ENCODE data around the gene CABP7. TPM values are rescaled to one million over a fixed set of nuclear protein-coding genes. Genes with fewer than 3 reads are reported as not detected.

The CABP7 gene
- total RNA-seq, 1 donor from 2014 or later, result not detected

DNA sequence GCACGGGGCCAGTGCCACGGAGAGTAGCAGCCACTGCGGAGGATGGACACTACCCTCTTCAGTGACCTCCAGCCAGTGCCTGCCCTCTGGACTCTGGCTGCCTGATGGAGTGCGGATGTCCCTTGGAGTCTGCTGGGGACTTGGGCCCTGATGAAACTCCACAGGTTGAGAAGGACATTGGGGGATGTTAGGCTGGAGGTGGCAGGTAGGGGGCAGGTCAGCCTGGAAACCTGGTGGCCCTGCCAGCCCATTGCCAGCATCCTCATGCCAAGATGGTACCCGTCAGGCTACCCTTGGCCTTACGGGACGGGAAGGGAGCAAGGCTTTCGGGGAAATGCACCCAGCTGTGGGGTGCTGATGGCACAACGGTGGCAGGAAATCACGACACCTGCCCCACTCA, 4.0 kb downstream of the CABP7 start:
- no peak for ATAC-seq

DNA sequence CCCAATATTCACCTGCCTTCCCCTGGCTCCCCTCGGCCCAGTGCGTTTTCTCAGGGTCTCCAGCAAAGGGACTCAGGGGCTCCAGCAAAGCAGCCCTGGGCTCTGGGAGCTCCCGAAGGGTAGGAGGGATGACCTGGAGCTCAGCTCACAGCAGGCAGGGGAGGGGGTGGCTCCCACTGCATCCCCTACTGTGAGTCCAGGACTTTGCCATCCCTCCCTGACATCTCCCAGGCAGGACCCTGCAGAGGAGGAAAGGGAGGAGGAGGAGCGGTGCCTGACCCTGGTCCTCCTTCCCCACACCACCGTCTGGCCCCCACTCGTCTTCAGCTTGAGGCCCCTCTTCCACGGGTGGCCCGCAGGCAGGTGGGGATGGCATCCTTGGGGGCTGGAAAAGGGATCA, 5.0 kb downstream of the CABP7 start:
- no peak for ATAC-seq

DNA sequence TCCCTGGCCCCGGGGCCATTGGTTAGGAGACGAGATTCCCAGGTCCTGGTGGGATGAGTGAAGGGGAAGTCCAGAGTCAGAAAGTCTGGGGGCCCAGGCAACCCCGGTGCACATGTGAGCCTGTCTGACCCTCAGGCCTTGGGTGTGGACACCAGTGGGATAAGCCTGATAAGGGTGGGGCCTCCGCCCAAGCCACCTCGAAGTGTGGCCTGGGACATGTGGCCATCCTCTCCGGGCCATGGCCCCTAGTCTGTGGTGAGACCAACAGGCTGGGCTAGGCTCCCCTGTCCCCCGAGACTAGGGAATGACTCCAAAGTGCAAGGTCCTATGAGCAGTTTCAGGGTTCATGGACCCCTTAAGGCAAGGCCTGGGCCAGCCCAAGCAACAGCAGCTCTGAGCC, 6.3 kb downstream of the CABP7 start:
- no peak for ATAC-seq

DNA sequence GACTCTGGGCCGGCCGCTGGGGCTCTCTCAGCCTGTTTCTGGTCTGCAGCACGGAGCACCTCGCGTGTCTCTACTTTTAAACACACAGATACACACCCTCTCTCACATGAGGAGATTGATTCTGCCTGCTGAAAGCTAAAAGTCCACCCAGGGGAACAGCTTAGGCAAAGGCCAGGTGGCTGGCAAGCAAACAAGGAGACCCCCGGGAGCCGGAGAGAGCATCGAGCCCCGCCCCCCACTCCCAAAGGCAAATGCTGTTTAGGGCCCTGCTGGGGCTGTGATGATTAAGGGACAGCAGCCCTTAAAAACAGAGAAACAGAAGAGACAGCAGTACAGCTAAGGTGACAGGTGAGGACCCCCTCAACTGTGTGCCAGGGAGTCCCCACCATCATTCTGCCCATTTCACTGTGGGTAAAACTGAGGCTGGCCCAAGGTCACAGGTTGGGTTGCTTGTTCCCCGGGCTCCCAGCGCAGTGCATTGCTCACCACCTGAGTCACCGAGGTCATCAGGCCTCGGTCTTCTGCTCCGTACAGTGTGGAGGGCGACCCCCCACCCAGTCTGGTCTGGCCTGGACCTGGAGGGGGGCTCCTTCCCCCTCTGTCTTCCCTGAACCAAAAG, 6.8 kb downstream of the CABP7 start:
- no peak for ATAC-seq

DNA sequence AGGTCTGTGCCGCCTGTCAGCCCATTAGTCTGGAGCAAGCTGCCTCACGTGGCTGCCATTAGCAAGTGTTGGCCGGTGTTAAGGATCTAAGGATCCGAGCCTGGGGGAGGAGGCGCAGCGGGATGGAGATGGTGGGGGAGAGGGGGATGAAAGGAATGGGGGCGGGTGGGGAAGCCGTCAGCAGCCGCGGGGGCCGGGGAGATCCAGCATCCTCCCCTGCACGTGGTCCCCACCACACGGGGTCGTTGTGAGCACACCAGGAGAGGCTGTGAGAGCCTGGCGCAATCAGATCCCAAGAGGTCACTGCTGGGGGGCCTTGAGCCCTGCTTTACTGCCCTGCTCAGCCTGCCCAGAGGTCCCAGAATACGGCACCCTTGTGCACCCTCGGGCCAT, 7.3 kb downstream of the CABP7 start:
- ATAC-seq, result no peak

DNA sequence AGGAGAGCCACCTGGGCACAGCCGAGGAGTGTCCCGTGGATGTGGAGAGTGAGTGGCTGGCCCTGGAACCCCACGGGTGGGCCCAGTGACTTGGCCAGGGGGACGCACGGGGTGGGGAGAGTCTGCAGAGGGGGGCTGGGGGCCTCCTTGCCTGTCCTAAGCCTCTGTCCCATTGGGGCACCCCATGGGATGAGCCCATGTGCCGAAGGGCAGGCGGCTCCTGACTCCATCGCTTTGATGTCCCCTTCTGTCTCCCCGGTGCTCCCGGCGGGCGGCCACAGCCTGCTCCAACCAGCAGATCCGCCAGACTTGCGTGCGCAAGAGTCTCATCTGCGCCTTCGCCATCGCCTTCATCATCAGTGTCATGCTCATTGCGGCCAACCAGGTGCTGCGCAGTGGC, 9.4 kb downstream of the CABP7 start:
- ATAC-seq, result no peak

DNA sequence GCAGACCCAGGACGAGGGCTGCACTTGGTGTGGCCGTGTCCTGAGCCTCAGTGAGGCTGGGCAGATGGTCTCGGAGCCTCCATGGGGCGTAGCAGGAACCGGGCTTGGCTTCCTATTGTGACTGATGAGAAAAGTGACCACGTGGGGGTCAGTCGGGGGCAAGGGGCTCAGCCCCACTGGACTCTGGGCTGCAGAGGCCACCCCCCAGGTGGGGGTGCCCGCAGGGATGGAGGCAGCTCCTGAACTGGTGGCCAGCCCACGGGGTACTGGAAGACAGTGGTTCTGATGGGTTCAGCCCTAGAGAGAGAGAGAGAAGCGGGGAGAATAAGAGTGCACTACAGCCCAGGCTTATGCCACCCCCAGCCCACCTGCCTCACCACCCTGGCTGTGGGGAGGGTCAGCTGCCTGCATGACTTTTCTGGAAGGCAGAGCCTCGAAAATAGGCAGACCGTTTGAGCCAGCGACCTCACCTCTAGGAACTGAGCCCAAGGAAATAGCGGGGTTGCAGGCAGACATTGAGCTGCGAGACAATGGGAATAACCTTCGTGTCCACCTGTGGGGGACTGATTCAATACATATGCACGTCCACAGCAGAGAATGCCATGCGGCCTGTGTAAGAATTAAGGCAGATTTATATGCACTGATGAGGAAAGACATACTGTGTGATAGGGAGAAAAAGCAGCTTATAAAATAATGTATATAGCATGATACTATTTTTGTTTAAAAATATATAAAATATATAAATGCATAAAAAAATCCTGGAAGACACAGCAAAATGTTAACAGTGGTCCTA, 11.5 kb downstream of the CABP7 start:
- ATAC-seq, result no peak

DNA sequence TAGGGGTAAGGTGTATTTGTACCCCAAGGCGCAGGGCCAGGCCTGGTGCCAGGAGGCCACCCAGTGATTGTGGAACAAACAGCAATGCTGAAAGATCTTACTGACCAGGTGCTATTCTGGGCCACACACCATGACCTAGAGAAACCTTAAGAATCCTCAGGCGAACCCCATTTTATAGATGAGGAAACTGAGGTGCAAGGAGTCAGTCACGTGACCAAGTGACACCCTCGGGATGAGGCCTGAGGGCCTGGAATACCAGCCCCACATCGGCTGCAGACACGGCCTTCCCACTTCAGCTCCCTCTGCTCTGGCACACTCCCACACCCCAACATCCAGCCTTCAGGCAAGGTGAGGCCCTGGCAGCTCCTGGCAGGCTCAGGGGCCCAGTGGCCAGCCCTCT, 13.1 kb downstream of the CABP7 start:
- peak; percentile 2 for ATAC-seq

DNA sequence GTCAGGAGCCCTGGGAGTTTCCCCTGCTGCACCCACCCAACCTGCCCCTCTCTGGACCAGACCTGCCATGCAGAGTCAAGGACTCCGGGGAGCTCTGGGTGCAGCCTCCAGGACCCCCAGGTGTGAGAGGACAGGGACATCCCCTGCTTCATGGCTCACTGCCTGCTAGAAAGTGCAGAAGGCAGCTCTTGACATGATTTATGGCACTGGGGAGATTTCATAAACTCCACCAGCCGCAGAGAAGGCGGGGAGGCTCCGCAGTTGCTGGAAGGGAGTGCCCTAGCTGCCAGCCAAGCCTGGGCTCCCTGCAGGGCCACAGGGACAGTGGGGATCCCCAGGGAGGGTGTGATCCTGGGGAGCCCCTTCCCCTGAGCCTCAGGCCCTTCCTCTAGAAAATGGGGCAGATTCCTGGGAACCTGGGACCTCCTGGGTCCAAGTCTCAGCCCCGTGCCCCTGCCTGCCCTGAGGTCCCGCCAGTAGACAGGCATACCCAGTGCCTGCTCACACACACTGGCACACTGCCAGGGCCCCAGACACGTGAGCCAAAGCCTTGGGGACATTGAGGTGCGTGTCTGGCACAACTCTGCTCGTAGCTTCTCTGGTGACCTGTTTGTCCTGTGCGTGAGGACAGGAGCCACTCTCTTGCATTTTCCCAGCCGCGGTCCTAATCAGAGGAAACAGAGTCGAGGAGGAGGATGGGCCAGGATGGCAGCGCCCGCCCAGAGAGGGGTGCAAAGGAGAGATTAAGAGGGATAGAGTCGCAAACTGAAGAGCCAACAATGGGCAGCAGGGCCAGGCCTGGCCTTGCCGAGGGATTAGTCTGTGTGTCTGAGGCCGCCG, 13.8 kb downstream of the CABP7 start:
- ATAC-seq, result peak; percentile 52

DNA sequence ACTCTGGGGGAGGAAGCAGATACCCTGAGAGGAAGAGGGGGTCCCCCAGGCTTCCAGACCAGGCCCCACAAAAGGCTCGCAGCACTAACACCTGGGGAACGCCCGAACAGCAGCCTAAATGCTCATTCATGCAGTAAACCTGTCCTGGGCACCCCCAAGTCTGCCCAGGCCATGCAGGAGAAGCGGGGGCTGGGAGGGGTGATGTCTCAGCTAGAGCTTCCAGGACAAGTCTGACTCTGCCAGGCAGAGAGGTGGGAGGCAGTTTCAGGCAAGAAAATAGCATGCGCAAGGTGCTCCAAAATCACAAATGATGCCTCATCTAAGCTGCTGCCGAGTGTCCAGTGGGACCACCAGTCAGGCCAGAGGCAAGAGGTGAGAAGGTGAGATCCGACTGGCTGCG, 14.6 kb downstream of the CABP7 start:
- ATAC-seq, result no peak

DNA sequence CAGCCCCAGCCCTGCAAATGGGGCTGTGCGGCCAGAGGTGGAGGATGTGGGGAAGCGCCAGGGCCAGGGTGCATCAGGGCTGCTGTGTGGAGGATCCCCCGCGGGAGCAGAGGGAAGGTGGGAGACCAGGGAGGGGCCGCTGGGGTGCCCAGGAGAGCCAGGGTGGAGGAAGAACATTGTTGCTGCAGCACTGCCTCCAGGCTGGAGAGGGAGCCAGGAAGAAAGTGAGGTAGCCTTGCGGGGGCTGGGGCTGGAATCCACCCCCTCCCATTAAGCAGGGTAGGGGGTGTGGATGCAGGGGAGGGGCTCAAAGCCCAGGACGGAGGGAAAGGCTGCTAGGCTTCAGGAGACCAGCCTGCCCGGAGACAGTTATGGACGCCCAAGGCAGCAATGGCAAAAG, 15.0 kb downstream of the CABP7 start:
- ATAC-seq, result no peak

DNA sequence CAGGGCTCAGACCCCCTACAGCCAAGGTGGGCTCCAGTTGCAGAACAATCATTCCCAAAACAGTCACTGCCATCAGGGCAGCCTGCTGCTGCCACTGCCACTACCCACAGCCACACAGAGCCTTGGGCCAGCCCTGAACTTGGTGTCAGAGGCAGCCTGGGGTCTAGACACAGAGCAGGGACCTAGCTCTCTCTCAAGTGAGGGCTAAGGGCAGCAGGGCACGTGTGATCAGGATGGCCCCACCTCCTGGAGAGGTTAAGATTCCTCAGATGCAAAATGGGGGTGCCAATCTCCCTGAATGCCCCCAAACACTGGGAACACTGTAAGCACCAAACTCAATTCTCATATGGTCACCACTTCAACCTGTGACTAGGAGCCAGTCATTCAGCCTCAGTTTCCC, 15.6 kb downstream of the CABP7 start:
- no peak for ATAC-seq

DNA sequence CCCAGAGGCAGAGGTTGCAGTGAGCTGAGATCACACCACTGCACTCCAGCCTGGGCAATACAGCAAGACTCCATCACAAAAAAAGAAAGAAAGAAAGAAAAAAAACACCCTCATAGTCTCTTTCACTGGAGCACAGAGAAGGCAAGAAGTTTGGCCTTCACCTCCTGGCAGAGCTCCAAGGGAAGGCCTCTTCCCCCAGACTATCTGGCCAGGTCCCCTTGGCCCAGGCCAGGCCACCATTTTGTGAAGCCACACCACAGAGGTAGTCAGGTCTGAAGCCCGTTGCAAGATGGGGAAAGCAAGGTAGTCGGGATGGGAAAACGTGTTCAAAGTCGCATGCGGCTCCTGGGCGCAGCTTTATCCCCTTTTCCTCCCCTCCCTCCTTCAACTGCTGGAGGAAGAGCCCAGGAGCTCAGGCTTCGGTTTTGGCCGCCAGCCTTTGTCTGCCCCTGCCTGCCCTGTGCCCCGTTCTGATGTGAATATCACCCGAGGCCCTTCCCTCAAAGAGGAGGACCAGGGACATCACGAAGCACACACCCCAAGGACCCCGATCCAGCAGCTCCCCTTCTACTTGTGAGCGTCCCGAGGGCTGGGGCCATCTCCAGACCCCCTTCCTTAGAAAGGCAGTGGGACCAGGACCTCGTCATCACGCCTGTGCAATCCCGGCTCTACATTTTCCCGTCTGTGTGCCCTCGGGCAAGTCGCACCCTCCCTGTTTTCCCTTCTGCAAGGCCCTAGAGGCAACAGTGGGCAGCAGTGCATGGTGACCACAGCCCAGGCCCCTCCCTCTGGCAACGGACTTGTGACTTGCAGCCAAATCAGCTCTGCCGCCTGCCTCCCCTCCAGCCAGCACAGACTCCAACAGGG, 17.7 kb downstream of the CABP7 start:
- no peak for ATAC-seq

DNA sequence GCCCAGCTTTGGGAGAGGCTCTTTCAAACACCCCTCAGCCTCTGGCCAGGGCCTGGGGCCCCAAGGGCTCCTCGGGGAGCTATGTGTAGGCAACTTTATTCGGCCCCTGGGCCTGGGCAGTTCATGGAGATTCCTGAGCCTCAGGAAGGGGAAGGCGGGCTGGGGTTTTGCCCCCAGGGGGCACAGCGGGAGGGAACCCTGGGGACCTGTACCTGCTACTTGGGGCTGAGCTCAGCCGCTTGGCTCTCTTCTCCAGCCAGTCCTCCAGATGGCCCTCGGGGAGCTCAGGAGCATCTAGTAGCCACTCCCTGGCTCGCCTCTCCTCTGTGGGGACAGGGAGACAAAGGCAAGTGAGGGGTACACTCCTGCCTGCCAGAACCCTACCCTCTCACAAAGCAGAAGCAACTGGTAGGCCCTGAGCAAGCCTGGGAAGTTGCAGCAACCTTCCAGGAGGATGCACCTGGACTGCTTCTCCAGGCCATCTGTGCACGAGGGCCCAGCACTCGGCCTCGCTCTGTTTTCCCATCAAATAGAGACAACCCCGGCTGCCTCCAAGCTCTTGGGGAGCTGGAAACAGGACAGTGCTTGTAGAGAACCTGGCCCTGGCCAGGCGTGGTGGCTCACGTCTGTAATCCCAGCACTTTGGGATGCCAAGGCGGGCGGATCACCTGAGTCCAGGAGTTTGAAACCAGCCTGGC, 18.5 kb downstream of the CABP7 start:
- no peak for ATAC-seq

DNA sequence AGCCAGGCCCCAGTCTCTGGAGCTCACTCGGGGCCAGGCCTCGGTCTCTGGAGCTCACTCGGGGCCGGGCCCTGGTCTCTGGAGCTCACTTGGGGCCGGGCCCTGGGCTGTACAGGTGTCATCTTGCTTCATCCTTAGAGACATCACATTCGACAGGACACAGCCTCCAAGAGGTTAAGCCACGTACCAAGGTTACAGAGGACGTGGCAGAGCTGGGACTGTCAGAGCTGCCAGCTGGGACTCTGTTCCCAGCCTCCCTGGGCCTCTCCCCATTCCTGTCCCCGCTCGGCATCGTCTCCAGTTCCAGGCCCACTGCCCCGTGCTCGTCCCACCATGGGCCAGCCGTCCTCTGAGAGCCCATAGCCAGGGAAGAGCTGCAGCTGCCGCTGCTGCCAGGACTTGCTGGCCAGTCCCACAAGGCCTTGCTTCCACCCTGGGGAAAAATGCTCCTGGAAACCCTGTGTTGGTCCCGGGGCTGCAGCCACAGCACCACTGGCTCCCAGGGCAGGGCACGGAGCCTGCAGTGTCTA, 19.6 kb downstream of the CABP7 start:
- no peak for ATAC-seq

DNA sequence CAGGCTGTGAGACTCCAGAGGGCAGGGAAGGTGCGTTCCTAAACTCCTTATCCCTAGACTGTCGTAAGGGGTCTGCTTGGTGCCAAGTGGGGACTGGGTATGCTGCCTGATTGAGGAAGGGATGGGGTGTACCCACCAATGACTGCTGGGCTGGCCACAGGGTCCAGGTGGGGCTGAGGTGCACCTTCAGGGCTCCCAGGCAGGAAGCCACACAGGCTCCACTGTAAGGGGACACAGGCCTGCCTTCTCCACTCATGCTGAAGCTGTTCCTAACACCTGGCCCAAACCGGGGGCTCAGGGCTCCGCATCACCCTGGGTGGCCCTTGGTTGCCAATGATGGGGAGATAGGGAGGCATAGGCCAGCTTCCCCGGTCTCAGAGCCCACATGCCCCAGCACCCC, 20.4 kb downstream of the CABP7 start:
- ATAC-seq, result no peak

DNA sequence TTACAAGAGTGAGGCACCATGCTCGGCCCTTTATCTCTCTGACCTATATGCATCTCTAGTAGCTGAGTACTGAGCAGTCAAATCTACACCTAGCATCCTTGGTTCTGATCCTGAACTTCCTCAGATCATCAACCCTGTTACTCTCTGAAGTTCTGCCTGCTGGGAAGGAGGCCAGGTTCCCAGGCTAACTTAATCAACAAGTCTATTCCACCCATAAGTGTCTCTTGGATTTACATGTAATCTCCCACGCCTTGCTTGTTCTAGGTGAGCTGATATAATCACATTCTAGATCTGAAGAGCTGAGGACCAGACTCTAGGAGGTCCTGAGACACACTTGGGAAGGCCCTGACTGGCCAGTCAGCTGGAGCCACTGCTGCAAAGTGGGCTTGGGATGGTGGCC, 22.1 kb downstream of the CABP7 start:
- ATAC-seq, result no peak

DNA sequence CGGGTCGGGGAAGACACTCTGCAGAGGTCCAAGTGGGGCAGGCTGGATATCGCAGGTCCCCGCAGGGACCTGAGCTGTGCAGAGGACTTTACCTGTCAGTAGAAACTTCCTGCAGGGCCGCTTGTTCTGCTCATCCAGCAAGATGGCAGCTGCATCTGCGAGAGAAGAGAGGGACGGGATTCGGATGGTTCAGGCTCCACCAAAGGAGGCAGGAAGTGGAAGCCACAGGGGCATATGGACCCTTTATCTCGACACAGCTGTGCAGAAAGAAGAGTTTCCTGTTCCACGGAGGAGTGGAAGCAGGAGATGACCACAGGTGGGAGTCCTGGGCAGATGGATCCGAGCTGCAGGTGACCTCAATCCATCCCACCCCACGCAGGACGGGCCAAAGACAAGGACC, 22.5 kb downstream of the CABP7 start:
- no peak for ATAC-seq

DNA sequence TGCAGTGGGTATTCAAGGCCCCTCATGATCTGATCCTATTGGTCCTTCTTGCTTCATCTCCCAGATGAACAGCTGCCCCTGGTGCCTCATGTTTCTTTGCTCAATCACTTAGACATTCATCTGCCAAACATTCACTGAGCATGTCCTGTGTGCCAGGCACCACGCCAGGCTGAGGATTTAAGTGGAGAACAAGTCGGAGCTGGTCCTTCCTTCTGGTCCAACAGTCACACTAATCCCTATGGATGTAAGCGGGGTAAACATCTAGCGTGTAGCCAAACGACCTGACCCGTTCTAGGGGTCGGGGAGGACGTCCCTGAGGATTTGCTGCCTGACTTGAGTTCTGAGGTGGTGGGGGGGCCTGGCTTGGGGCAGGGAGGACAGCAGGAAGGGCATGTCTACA, 25.1 kb downstream of the CABP7 start:
- peak; percentile 75 for ATAC-seq

DNA sequence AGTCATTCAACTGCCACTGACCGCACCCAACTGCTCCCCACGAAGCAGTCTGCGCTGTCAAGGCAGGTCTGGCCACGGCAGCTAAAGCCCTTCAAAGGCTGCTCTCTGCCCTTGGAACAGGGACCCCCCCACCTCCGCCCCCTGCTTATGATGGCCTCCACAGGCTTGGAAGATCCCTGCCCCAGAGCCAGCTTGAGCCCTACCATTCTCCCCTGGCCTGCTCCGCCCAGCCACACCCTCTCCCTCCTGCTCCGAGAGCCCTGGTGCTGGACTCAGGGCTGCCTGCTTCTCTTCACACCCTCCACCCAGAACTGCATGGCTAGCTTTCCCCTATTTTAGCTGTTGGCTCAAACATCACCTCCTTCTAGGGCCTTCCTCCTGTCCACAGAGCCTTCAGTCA, 28.0 kb downstream of the CABP7 start:
- peak; percentile 66 for ATAC-seq

DNA sequence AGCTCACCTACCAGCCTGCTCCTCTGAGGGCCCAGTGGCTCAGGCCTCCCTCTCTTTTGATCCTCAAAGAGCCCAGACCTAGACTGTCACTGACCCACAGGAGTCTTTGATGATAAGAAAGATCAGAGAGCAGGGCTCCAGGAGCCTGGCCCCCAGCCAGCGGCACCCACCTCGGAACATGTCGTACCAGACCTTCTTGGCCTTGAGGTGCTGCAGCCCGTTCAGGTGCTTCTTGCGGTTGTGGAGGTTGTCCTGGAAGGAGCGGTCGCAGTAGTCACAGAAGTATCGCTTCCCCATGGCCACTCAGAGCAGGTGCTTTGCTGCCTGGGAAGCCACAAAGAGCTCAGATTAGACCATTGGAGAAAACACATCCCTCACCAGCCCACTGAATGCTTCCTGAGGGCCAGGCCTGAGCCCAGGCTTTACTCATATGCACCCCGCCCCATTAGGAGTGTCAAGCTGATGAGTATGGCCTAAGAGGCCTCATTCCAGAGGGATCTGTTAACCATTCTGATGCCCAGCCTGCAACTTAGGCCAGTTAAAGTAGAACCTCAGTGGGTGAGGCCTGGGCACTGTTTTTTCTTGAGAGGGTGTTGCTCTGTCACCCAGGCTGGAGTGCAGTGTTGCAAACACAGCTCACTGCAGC, 28.6 kb downstream of the CABP7 start:
- peak; percentile 72 for ATAC-seq
